NCI-H526 (cell line): ENCODE data around the gene PRMT5.
"Not testable (repeated sequence)": the region's sequence is repeated elsewhere in the genome, so short reads cannot be mapped to it uniquely, and the experiment has no call there.

Experiments used
- DNase-seq, 2 experiments: peaks; one replicate each; lab custom pipeline; 2025; lab: John Stamatoyannopoulos, UW

The PRMT5 gene

GRCh38 chr14:22932146-22932545 is 3.0 kb upstream of the PRMT5 start:
- DNase-seq = no peak

GRCh38 chr14:22929961-22930364 is 787 bp upstream of the PRMT5 start:
- DNase-seq = peak in 1 of 2 experiments; percentile 58

GRCh38 chr14:22928237-22929103 is 706 bp downstream of the PRMT5 start:
- no peak for DNase-seq

- no peak for DNase-seq
Measured at GRCh38 chr14:22926316-22926715, 2.9 kb downstream of the PRMT5 start.

- DNase-seq = no peak
Measured at GRCh38 chr14:22925513-22925912, 3.7 kb downstream of the PRMT5 start.

- DNase-seq = no peak
Measured at GRCh38 chr14:22923746-22924145, 5.4 kb downstream of the PRMT5 start.

GRCh38 chr14:22922294-22922693 is 6.9 kb downstream of the PRMT5 start:
- DNase-seq = no peak

- no peak for DNase-seq
Measured at GRCh38 chr14:22920697-22921096, 8.5 kb downstream of the PRMT5 start.

- DNase-seq = no peak
Measured at GRCh38 chr14:22919601-22919921, 9.6 kb downstream of the PRMT5 start.

GRCh38 chr14:22918804-22919600 is 10.2 kb downstream of the PRMT5 start, which contains the start of gene RBM23:
TSS of gene RBM23 (minus strand) at chr14:22919149.
- DNase-seq = peak; percentile 99 to 100

GRCh38 chr14:22915886-22916521 is 13.2 kb downstream of the PRMT5 start:
- DNase-seq = no peak

GRCh38 chr14:22914836-22915235 is 14.3 kb downstream of the PRMT5 start:
- DNase-seq = not testable (repeated sequence)

- DNase-seq = no peak
Measured at GRCh38 chr14:22910916-22911315, 18.3 kb downstream of the PRMT5 start.

- no peak for DNase-seq
Measured at GRCh38 chr14:22908601-22909000, 20.6 kb downstream of the PRMT5 start.

- DNase-seq = no peak
Measured at GRCh38 chr14:22907429-22907828, 21.7 kb downstream of the PRMT5 start.

GRCh38 chr14:22906073-22906472 is 23.1 kb downstream of the PRMT5 start:
- no peak for DNase-seq

- no peak for DNase-seq
Measured at GRCh38 chr14:22905627-22906026, 23.5 kb downstream of the PRMT5 start.

- no peak for DNase-seq
Measured at GRCh38 chr14:22903742-22904087, 25.5 kb downstream of the PRMT5 start.

- no peak for DNase-seq
Measured at GRCh38 chr14:22901799-22902198, 27.4 kb downstream of the PRMT5 start.

GRCh38 chr14:22900081-22900799 is 28.9 kb downstream of the PRMT5 start:
- peak in 1 of 2 experiments; percentile 50 for DNase-seq

GRCh38 chr14:22898302-22899090 is 30.7 kb downstream of the PRMT5 start:
- no peak for DNase-seq
